Body of pancreas (tissue), 4 donors: ENCODE results near the gene DAGLB.

Experiments used
- CTCF ChIP-seq, 7 experiments: fragments of 450-650 bp in 4 of 7; fragments of 200-600 bp in 3 of 7; sonication (generic) in 3 of 7; IDR thresholded peaks; one replicate each; pipeline ENCODE4 v1.5.1; 2016 to 2019; ENCODE audit warnings: antibody characterized with exemption in 7 of 7
- POLR2A ChIP-seq, 3 donors: fragments of 450-650 bp; IDR thresholded peaks; one replicate each; pipeline ENCODE4 v1.6.1; 2016; ENCODE audit warnings: antibody characterized with exemption in 3 of 3, mild to moderate bottlenecking in 2 of 3

GRCh38 chr7:6491194-6491593 lies 43.4 kb upstream of the DAGLB start:
- TF ChIP-seq CTCF (IDR thresholded peaks at IDR 0.05), result no peak
- no peak for TF ChIP-seq POLR2A (IDR thresholded peaks at IDR 0.05)
